A673 (cell line): ENCODE measurements around the gene MAGEA4. TPM values are rescaled to one million over a fixed set of nuclear protein-coding genes. Genes with fewer than 3 reads are reported as not detected.

Experiments
- BruUV-seq: library from RNA; stranded (reverse); fragments of 400-500 nt; replicated peaks from 2 replicates; lab custom pipeline; 2021; lab: Mats Ljungman, UMichigan
- CTCF ChIA-PET: fragments of 300-600 bp; sonication (Branson Sonifier 250); formaldehyde crosslinking; loops from one replicate; lab custom pipeline; 2022; ENCODE audit warnings: antibody characterized with exemption; lab: Charles Lee
- POLR2A ChIA-PET: fragments of 300-600 bp; sonication (Branson Sonifier 250); formaldehyde crosslinking; loops from one replicate; lab custom pipeline; 2022; ENCODE audit warnings: antibody characterized with exemption; ENCODE audit not compliant: low non-redundant PET; lab: Charles Lee
- DNase-seq: peaks from one replicate; pipeline ENCODE4 v3.0.0-alpha.2; 2015; ENCODE audit warnings: low spot score
- H3K27ac ChIP-seq: fragments of 200-600 bp; sonication (generic); 2 replicates; pipeline ENCODE4 v1.5.1; 2016; ENCODE audit warnings: mixed run types, low read depth, mild to moderate bottlenecking, mixed read lengths, antibody characterized with exemption, low read length; ENCODE audit not compliant: poor library complexity, severe bottlenecking
- H3K27me3 ChIP-seq: fragments of 200-600 bp; sonication (generic); replicated peaks from 2 replicates; pipeline ENCODE4 v1.6.1; 2017; ENCODE audit warnings: mixed run types, low read depth, mild to moderate bottlenecking, mixed read lengths, antibody characterized with exemption, low read length; ENCODE audit not compliant: insufficient read depth, poor library complexity
- H3K36me3 ChIP-seq: fragments of 200-600 bp; sonication (generic); 2 replicates; pipeline ENCODE4 v1.6.1; 2016; ENCODE audit warnings: mixed run types, mild to moderate bottlenecking, mixed read lengths, antibody characterized with exemption, low read length; ENCODE audit not compliant: insufficient read depth, poor library complexity, severe bottlenecking
- H3K4me1 ChIP-seq: fragments of 200-600 bp; sonication (generic); 2 replicates; pipeline ENCODE4 v1.6.1; 2017; ENCODE audit warnings: mixed run types, mild to moderate bottlenecking, mixed read lengths, antibody characterized with exemption, low read length; ENCODE audit not compliant: insufficient read depth, poor library complexity, severe bottlenecking
- H3K4me3 ChIP-seq: fragments of 200-600 bp; sonication (generic); 2 replicates; pipeline ENCODE4 v1.5.1; 2016; ENCODE audit warnings: low read depth, mixed run types, mild to moderate bottlenecking, mixed read lengths, low read length; ENCODE audit not compliant: poor library complexity, severe bottlenecking
- H3K9me3 ChIP-seq: fragments of 200-600 bp; sonication (generic); 2 replicates; pipeline ENCODE4 v1.6.1; 2016; ENCODE audit warnings: mixed run types, low read depth, mild to moderate bottlenecking, mixed read lengths, antibody characterized with exemption, low read length; ENCODE audit not compliant: poor library complexity, severe bottlenecking
- EZH2 ChIP-seq: fragments of 200-600 bp; sonication (generic); IDR thresholded peaks from 2 replicates; pipeline ENCODE4 v1.6.1; 2017; ENCODE audit warnings: borderline replicate concordance, low read depth, mild to moderate bottlenecking, mixed read lengths, antibody characterized with exemption, low read length; ENCODE audit not compliant: poor library complexity, severe bottlenecking
- intact Hi-C: fragments of 100-400 bp; cut with micrococcal nuclease; formaldehyde crosslinking; loops from one replicate; pipeline ENCODE4 v1.10.0; 2022; ENCODE audit not compliant: unreplicated experiment
- total RNA-seq: library from RNA; stranded (reverse); gene quantifications from 2 replicates; pipeline ENCODE4 v1.2.3, GENCODE V29; 2021
- TF ChIP-seq, protein P1 (sequence below): fragments of 300-800, 200-600 bp; sonication (generic); conservative IDR thresholded peaks from 2 replicates; pipeline ENCODE4 v1.5.1; 2017; ENCODE audit warnings: low read depth, mild to moderate bottlenecking, antibody characterized with exemption, low read length, moderate library complexity, mixed read lengths

The MAGEA4 gene
- total RNA-seq, 1 experiment from 2014 or later: not detected

DNA sequence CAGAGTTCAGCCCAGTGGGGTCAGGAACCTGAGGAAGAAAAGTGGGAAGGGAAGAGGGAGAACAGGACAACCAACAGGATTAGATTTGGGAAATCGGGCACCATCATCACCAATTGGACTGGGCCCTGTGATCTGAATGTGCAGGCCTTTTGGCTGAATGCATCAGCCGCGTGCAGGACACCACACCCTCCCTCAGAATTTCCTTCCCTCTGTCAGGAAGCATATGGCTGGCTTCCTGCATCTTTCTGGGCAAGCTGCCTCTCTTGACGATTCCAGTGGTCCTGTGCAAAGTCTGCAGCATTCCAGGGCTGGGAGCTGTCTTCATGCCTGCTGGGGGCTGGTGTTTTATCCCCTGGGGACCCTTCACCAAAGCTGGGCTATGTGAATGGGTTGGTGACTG lies 16.4 kb downstream of the MAGEA4 start:
- H3K4me3 ChIP-seq: no peak overlapping the region
- CTCF ChIA-PET: no interaction called here
- DNase-seq: no peak
- TF ChIP-seq EZH2: no peak
- TF ChIP-seq, protein P1, sequence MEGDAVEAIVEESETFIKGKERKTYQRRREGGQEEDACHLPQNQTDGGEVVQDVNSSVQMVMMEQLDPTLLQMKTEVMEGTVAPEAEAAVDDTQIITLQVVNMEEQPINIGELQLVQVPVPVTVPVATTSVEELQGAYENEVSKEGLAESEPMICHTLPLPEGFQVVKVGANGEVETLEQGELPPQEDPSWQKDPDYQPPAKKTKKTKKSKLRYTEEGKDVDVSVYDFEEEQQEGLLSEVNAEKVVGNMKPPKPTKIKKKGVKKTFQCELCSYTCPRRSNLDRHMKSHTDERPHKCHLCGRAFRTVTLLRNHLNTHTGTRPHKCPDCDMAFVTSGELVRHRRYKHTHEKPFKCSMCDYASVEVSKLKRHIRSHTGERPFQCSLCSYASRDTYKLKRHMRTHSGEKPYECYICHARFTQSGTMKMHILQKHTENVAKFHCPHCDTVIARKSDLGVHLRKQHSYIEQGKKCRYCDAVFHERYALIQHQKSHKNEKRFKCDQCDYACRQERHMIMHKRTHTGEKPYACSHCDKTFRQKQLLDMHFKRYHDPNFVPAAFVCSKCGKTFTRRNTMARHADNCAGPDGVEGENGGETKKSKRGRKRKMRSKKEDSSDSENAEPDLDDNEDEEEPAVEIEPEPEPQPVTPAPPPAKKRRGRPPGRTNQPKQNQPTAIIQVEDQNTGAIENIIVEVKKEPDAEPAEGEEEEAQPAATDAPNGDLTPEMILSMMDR: no peak
- POLR2A ChIA-PET: no interaction called here
- no peaks in the 10 kb centered on the region for H3K4me1 ChIP-seq
- intact Hi-C loops: no loop called here
- BruUV-seq: no TSS peak
- no peak overlapping the region for H3K27ac ChIP-seq
- no peaks in the 10 kb centered on the region for H3K36me3 ChIP-seq
- no peaks in the 10 kb centered on the region for H3K9me3 ChIP-seq
- no peaks in the 10 kb centered on the region for H3K27me3 ChIP-seq

DNA sequence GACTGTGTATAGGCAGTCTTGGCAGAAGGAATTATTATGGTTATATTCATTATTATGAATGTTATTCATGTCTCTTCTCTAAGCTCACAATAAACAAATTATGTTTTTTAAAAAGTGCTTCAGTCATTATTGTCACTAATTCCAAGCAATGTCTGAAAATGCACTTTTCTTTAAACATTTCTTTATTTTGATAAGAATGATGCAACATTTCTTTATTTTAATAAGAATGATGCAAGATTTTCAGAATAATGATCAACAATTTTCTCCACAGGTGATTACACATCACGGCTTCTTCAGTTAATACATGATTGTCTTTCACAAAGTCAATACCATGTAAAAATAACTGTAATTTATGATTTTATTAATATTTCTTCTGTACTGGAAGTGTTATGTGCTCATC lies 22.7 kb downstream of the MAGEA4 start:
- TF ChIP-seq, protein P1: no peak
- TF ChIP-seq EZH2: no peak

DNA sequence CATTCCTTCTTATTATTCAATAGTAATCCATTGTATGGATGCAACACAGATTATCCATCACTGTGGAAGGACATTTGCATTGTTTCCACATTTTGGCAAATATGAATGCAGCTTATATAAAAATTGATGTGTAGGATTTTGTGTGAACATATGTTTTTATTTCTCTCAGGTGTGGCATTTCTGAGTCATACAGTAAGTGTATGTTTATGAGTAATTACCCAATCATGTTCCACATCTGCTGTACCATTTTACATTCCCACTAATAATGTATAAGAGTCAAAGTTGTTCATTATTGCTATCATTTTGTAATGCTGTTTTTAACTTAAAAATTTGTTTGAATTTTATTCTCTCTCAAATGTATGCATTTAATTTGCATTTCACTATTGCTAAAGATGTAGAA lies 25.5 kb downstream of the MAGEA4 start:
- no peaks in the 10 kb centered on the region for H3K27me3 ChIP-seq
- intact Hi-C loops: no loop called here
- H3K27ac ChIP-seq: no peak overlapping the region
- H3K36me3 ChIP-seq: no peaks in the 10 kb centered on the region
- no peak for TF ChIP-seq EZH2
- TF ChIP-seq, protein P1: no peak
- H3K4me3 ChIP-seq: no peak overlapping the region
- H3K9me3 ChIP-seq: no peaks in the 10 kb centered on the region
- BruUV-seq: no TSS peak
- no peak for DNase-seq
- POLR2A ChIA-PET: no interaction called here
- CTCF ChIA-PET: no interaction called here
- H3K4me1 ChIP-seq: no peaks in the 10 kb centered on the region

More for the DNA sequence above, 22.7 kb downstream of the MAGEA4 start:
- ChIA-PET POLR2A (no interaction called here), CTCF (no interaction called here)
- intact Hi-C loops: no loop called here
- Histone ChIP-seq H3K4me3 (no peak overlapping the region), H3K4me1 (no peaks in the 10 kb centered on the region), H3K9me3 (no peaks in the 10 kb centered on the region), H3K27me3 (no peaks in the 10 kb centered on the region), H3K36me3 (no peaks in the 10 kb centered on the region), H3K27ac (no peak overlapping the region)
- DNase-seq: no peak
- BruUV-seq: no TSS peak
